SH-SY5Y (cell line): ENCODE data around the gene ENOX1.

Source experiments
- GATA2 ChIP-seq: IDR thresholded peaks from 2 replicates; pipeline ENCODE4 v1.6.1; 2011; ENCODE audit warnings: mild to moderate bottlenecking, low read depth, low read length
- GATA3 ChIP-seq: IDR thresholded peaks from 2 replicates; pipeline ENCODE4 v1.6.1; 2011; ENCODE audit warnings: low read depth, mild to moderate bottlenecking, low read length, moderate library complexity

DNA sequence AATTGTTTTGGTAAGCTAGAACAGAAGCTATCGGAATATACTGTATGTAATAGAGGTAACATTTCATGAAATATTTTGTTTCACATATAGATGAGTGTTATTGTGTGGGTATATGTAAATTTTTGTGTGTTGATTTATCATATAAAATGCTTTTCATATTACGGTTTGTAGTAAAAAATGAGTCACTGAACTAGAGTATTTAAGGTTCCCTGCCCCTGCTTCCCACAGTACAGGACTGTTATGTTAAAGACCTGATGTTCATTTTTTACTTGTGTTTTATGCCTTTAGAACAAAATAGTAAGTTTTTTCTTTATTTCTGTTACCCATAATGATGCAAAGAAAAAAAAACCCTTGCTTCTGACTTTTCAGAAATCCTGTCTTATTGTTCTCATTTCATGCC, 243.4 kb downstream of the ENOX1 start:
- TF ChIP-seq GATA3: no peak
- no peak for TF ChIP-seq GATA2
